Muscle of arm (tissue), 12 donors: Measurements from ENCODE around the gene SPEG. TPM values are rescaled to one million over a fixed set of nuclear protein-coding genes. Genes with fewer than 3 reads are reported as not detected.

ENCODE experiments used
- DNase-seq: peaks from one replicate; pipeline ENCODE4 v3.0.0-alpha.2; 2013
- polyA plus RNA-seq, 12 donors: library from polyadenylated mRNA; unstranded; fragments of 120-200 nt; gene quantifications; one replicate each; pipeline ENCODE4 v1.2.1, GENCODE V29; 2013; ENCODE audit not compliant: insufficient read length in 12 of 12

Gene SPEG
- polyA plus RNA-seq, 12 donors = 61.4 to 251 (median 156) TPM

DNA sequence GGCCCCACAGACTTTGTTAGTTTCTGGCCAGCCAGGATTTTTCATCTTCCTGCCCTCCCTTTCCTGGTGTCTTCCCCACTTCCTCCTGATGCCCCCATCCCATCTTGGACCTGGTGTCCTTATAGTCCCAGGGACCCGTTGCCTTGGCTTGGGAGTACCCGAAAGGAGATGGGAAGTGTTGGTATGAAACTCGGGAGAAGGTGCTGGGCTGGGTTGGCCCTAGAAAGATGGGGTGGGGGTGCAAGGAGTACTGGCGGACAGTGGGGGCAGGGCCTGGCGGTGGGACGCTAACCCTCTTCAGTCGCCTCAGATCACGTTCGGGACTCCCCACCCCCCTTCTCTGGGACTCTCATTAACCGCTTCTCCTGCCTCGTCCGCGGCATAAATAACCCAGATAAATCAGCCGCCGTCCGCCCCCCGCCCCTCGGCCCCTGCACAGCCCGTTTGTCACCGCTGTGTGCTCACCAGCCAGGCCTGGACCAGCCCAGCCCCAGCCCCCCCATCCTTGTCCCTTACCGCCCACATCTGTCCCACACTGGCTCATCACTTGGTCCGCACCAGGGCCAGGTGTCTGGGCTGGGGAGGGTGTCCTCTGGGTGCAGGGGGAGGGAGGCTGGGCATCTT, 76.0 kb downstream of the SPEG start:
- no peak for DNase-seq

DNA sequence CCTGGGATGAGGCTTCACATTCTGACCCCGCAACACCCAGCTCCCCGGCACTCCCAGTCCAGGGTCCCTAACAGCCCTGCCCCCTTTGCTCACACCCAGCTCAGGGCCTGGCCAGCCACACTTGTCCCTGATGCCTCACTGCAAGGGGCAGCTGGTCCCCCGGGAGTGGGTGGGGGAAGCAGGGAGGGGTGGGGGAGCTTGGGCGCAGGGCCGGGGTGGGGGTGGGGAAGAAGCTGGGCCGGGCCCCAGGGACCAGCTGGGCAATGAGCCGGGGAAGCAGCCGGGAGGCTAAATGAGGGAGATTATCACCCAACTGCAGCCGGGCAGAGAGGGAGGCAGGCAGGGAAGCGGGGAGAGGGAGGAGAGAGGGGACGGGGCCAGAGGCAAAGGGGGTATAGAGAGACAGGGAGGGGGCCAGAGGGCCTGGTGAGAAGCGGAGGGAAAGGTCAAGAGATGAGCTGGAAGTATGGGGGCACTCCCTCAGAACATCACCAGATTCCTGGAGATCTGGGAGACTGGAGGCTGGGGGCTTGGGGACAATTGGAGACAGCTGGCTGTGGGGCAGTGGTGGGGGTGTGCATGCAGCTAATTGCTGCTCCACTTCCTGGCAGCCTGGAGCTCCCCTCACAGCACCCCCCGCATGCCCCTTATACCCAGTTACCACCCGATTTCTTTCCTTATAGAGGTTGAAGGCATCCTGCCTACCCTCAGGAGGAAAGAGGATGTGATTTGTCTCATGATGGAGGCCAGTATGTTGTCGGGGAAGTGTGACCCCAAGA, 77.1 kb downstream of the SPEG start:
- DNase-seq = no peak

DNA sequence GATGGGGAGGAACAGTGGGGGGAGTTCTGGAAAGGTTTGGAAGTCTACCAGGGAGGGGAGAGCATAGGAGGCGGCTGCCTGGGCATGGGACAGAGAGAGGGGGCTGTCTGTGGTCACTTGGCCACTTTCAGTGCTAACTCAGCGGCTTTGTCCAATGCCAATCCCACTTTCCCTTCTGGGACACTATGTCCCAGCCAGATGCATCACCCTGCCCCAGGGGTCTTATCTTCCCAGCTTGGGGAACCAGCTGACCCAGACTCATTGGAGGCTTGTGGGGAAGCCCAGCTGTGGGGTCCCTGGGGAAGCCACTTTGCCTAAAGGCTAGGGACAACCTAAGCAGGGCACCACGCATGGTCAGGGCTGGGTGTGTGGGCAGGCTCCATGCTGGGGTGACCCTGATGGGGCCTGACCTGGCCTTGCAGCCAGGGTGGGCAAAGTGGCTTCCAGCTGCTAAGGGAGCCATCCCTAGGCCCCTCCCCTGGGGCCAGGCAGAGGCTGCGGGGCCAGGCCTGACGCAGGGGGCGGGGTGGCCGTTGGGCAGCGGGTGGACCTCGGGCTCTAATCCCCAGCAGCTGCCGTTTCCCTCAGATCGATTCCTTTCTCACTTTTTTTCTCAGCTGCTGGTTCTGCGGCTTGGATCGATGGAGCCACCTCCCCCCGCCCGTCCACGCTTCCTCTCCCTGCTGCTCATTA, 78.0 kb downstream of the SPEG start:
- no peak for DNase-seq

DNA sequence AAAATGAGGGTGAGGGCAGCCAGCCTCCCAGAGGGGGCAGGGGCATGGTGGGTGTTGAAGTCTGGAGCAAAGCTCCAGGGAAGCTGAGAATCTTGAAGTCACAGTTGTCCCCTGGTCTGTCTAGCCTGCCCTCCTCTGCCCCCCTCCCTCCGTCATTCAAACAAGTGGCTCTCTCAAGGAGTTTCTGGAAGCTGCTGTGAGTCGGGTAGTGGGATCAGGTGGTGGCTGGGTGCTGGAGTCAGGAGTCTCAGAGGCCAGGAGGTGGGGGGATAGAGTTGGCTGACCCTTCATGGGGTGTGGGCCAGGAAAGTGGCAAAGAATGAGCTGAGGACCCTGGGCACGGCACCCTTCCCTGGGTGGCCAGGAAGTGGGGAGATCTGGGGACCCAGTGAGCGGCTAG, 79.1 kb downstream of the SPEG start:
- no peak for DNase-seq

DNA sequence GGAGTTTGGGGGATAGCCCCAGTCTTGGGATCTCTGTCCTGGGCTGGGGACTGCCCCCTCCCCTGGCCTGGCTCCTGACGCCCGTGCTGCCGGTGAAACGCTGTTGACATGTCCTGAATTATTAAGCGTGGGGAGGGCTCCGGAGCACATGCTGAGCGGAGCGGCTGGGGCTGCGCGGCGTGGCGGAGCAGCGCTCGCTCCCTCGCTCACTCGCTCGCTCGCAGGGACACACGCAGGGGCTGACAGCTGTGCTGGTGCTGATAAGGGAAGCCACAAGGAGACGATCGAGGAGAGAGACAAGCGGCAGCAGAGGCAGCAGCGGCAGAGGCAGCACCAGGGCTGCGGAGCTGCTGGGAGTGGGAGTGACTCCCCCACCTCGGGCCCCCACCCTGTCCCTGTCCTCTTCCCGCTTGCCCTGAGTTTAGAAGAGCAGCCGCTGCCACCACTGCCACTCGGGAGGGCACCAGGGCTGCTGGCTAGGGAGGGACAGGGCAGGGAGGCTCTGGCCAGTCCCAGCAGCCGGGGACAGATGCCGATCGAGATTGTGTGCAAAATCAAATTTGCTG, 79.6 kb downstream of the SPEG start, which contains the start of gene ASIC4:
Gene ASIC4 (plus strand): TSS at position 287 of the 566 bp plus-strand sequence. CDS start 243 bp downstream, at position 530.
- DNase-seq = no peak

DNA sequence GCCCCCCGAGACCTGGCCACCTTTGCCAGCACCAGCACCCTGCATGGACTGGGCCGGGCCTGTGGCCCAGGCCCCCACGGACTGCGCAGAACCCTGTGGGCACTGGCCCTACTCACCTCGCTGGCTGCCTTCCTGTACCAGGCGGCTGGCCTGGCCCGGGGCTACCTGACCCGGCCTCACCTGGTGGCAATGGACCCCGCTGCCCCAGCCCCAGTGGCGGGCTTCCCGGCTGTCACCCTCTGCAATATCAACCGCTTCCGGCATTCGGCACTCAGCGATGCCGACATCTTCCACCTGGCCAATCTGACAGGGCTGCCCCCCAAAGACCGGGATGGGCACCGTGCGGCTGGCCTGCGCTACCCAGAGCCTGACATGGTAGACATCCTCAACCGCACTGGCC, 80.2 kb downstream of the SPEG start:
- DNase-seq = no peak

DNA sequence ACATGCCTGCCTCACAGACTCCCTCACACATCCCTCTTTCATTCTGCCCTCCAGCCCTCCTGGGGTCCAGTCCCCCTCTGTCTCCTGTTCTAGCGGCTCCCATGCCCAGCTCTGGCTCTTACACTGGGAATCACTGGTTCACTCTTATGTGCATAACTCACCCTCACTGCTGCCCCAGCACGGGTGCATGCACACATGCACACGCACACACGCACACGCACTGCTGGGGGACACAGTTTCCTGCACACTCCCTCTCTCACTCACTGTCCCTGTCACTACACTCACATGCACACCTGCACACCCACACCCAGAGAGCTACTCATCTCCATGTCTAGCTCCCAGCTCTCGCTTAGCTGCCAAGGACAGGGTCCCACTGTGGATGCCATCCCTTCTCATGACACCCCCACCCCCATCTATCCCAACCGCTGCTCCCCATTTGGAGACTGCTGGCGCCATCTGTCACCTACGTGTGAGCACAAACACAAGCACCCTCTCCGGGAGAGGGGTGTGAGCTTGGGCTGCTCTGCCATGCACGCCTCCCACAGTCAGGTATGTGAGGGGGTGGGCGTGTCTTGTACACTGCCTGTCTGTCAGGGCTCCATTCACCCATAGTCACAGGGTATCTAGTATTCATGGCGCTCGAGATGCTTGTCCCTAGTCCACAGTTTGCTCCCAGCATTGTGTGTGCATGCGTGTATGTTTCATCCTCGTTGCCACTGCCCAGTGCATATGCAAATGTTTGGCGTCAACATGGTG, 81.4 kb downstream of the SPEG start:
- DNase-seq = no peak

DNA sequence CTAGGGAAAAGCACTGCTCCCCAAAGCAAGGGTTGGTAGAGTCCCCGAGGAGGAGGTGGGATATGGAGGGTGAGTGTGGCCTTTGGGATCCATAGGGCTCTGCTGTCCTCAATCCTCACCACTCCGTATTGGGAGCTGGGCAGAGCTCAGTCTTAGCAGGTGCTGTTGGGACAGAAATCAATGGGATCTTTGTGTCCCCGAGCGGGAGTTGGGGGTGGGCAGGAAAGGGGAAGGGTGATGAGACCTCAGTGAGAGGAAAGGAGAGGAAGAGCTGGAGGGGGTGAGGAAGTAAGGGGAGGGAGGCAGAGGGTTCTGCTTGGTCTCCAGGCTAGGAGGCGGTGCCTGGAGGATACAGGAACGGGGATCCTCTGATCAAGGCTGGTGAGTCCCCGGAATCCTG, 82.2 kb downstream of the SPEG start:
- no peak for DNase-seq

DNA sequence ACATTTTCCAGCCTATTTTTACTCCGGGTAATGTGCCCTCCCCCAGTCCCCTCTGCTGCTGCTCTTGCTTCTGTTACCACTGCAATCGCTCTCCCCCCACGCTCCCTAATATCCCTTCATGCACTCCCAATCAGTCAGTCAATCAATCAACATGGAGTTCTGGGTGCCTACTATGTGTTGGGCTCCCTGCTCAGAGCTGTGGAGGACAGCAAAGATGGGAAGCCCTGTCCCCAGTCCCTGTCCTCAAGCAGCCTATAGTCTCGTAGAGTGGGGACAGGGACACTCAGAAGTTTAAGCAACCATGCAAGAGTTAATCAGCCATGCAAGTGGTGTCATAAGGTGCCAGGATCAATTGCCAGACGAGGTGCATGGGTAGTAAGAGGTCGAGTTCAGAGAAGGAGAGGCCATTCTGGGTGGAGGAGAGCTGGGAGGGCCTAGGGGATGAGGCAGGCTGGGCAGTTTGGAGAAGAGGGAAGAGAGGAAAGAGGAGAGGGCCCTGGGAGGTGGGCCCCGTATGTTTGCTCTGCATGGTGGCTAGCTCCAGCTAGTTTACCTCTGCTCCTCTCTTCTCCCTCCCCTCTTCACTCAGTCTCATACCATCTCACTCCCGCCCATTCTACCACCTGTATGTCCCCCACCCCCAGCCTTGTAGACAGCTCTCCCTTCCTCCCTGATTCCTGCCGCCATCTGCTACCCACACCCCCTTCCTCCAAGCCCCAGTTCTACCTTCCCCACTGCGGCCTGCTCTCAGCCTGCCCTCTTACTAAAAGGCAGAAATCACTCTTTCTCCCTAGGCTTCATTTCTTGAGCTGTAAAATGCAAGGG, 83.5 kb downstream of the SPEG start:
- no peak for DNase-seq

DNA sequence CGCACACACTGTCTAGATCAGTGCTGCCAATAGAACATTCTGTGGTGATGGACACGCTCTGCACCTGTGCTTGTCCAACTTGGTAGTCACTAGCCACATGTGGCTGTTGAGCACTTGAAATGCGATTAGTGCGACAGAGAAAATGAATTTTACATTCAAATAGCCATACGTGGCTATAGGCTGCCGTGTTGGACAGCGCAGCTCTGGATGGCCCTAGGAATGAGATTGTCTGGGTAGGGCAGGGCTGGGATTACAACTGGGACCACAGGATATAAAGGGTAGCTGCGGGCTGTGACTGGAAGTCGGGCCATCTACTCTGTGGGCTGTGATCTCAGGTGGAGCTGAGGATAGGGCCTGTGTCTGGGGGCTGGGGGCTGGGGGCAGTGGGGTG, 84.9 kb downstream of the SPEG start:
- no peak for DNase-seq

DNA sequence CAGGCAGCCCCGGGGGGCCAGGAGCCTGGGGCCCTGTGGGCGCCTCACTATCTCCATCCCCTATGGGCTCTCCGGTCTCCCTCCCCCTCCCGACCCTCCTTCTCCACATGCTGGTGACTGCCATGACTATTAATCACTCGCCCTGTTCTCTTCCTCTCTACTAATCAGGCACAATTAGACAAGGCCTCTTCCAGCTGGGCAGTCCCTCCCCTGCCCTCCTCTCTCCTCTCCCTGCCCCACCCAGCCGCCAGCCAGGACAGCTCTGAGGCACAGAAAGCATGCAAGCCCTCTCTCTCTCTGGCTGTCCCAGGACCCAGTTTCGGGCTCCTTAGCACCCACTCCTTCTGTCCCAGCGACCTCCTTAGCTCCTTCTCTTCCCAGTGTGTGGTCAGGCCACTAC, 85.4 kb downstream of the SPEG start:
- DNase-seq = no peak

DNA sequence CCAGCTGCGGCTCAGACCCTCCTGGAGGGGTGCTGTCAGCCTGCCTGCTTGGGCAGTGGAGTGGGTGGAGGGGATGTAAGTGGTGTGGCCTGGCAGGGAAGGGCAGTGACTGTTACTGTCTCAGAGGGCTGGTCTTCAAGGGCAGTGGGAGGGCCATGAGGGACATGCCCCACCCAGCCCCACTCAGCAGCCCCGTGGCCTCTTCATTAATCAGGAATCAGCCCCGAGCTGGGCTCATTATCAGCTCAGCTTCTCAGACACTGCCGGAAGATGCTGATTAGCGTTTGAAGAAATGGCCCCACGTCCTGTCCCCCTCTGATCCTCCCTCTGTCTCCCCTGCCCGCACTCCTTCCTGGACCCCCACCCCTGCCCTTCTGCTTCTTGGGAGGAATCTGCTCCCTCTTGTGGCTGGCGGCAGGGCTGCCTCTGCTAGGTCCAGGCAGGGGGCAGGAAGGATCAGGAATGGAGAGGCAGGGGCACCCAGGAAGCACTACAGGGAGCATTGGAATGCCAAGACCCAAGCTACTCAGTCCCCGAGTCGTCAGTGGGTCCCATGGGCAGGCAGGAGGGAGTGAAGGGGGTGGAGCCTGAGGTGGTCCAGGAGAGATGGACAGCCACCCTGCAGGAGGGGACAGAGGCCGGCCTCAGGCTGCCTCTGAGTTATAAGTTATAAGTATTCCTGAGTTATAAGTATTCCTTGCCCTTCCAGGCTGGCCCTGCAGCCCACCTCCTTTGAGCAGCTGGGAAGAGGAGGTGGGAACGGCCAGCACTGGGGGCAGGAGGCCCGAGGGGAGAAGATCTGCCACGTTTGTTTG, 86.6 kb downstream of the SPEG start:
- no peak for DNase-seq

DNA sequence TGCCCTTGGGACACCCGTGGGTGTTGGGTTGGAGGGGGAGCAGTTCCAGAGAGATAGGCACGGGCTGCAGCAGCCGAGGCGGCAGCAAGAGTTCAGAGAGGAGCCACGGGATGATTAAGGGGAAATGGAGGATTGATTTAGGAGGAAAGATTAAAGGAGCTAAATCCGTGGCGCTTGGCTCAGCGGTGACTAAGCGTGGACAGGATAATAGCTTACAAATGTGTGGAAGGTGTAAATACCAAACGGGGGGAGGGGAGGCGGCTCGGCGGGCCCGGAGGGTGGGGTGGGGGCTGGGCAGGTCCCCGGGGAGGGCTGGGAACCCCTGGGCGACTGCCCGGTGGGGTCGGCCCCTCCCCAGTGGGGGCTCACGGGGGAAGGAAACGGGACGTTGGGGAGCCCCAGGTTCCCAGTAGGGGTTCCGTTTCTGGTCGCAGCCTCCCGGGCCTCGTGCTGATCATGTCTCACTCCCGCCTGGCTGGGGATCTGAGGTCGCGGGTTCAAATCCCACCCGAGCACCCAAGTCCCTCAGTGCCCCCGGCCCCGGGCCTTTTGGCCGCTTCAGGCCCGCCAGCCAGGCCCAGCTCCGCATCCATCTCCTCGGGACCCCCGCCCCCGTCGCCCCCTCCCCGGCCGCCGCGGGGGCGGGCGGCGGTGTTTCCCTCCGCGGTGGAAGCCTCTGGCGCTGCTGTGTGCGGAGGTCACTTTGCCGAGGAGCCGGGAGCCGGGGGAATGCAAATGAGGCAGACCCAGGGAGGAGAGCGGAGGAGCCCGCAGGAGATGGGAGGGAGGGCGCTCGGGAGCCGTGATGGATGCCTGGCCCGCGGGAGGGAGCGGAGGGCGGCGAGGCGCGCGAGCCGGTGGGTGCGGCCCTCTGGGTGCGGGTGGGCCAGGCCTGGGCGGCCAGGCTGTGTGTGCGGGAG, 87.7 kb downstream of the SPEG start:
- no peak for DNase-seq

DNA sequence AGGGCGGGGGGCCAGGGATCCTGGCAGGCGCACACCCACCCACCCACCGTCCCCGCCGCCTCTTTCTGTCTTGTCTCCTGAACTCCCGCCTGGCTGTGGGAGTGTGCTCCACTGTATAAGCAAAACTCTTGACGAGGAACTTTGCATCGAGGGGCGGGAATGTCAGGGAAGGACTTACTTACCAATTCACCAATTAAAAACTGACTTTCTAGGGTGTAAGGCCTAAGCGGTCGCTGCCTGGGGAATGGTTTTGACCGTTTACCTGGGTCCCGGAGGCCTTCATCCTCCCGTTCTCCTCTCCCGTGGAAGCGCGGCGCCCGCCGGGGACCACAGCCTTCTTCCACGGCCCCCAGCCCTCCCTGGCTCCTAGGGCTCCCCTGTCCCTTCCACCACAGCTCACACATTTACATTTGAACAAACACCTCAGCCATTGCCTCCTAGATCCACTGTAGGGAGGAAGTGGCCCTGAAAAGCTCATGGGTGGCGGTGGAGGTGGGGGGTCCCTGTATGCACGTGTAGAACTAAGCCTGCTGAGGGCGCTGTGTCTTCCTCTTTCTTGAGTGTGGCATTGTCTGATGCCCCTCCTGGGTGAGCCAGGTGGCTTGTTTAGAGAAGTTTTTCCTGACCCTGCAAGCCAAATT, 88.5 kb downstream of the SPEG start:
- DNase-seq = no peak

DNA sequence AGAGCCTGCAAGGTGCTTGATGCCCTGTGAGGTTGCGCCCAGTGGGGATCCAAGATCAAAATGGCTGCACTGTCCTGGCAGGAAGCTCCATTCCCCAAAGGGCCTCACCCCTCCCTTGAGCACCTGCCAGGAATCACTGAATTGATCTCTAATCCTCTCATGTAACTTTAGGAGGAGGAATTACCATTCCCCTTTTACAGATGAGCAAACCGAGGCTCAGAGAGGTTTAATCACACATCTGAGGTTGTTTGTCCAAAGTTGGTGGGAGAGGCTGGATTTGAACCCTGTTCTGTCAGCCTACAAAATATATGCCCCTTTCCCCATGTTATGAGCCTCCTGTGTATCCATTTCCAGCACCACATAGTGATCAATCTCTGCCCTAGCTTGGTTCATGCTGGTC, 90.2 kb downstream of the SPEG start:
- DNase-seq = no peak

DNA sequence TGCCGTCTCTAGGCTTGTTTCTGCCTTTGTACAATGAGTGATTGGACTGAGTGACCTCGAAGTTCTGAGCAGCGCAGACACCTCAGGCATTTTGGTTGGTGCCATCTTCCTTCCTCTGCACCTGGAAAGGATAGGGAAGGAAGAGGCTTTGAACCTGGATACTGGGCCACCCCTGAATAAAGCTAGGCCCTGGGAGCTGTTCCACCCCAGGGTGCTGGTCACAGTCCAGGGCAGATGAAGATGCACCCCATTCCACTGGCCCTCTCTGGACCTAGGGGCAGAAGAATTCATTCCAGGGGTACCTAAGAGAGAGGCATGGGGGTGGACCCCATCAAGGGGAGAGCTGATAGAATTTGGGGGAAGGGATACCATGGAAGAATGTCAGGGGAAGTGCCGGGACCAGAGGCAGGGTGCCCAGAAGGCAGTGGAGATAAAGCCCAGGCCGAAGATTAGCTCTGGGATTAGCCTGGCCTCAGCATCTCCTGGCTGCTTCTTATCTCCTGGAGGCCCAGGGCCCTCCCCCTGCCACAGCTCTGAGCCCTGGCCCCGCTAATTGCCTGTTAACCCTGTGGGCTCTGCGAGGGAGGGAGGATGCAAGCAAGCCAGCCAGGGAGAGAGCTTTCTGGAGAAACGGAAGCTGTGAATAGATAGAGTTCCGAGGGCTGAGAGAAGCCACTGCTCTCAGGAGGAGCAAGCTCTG, 91.0 kb downstream of the SPEG start:
- DNase-seq = no peak

DNA sequence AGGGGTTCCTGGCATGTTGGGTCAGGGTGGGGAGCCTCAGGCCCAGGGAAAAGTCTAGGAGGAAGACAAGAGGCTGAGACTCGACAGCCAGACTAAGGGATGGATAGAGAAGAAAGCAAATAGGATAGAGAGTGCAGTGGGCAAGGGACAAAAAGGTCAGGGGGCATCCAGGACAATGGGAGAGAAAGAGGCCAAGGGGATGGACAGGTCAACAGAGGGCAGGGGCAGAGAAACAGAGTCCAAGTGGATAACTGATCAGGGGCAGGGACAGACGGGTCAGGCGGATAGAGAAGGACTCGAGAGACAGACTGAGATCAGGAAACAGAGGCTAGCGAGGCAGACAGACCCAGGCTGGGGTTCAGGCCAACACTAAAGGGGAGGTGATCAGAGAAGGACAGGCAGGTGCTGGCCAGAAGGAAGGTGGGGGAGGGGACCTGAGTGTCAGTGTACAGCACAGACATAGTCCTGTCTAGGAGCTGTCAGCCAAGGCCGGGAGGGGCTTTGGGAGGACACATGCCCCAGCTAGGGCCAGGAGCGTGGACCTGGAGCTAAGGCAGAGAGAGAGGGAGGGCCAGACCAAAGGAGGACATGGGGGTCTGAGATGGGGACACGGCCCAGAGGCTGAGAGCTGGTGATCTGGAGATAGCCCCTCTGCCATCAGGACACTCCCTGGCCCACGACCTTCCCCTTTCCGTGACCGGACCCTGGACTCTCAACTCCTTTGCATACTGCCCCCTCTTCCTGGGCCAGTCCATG, 91.9 kb downstream of the SPEG start:
- DNase-seq = no peak
